ENCODE measurements around the gene FDX2. TPM values are rescaled to one million over a fixed set of nuclear protein-coding genes. Genes with fewer than 3 reads are reported as not detected.

Gene FDX2
- total RNA-seq, 1 experiment from 2014 or later, result 25.5 TPM

DNA sequence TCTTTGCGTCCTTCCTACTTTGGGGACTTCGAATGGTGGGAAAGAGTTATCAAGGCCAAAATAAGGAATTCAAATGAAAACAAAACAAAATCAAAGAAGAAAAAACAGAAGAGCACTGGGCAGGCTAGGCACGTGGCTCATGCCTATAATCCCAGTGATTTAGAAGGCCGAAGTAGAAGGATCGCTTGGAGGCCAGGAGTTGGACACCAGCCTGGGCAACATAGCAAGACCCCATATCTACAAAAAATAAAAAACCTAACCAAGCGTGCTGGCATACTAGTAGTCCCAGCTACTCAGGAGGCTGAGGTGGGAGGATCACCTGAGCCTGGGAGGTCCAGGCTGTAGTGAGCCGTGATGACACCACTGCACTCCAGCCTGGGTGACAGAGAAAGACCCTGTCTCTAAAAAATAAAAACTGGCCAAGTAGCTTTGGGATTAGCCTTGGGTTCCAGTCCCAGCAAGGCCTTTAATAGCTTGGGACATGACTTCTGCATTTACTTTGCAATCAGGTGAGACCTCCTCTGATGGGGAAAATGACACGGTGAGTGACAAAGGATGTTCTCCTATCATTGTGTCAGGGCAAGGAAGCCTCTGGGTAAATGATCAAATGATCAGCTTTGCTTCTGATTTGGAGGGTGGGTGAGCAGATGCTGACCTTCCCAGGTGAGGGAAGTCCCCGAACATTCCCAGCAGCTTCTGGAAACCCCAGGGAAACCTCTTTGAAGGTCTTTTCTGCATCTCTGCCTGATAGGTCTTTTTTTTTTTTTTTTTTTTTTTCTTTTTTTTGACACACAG lies 37.8 kb downstream of the FDX2 start:
- Histone ChIP-seq H3K9me3 (ENCODE audit: control insufficient read depth, insufficient read depth, low read depth, low read length) (no peaks in the 10 kb centered on the region), H3K36me3 (ENCODE audit: control insufficient read depth, insufficient read depth, low read length) (peaks cover 2% of the 10 kb centered on the region; the same call in 1 of the 2 replicates), H3K4me1 (ENCODE audit: control insufficient read depth, insufficient read depth, low read length) (0 out of 2 replicates have a peak, but pooled peaks cover 1% of the 10 kb centered on the region), H3K4me3 (ENCODE audit: low read depth in 2 of 2, low read length in 2 of 2) (no peak overlapping the region), H3K27me3 (ENCODE audit: control insufficient read depth, insufficient read depth, low read length) (no peaks in the 10 kb centered on the region), H3K27ac (ENCODE audit: low read length) (no peak overlapping the region)
- ChIA-PET POLR2A (no interaction called here), CTCF (no interaction called here)
- in situ Hi-C loops (cut with HindIII; ENCODE audit: low pct_unique_long_range_greater_than_20kb, low sequenced_read_pairs), result no loop called here
- TSS peak; percentile 59 for BruUV-seq (replicated peaks)
- no peak; the same call in 1 of the 2 replicates for ATAC-seq
- TF ChIP-seq, protein P1, sequence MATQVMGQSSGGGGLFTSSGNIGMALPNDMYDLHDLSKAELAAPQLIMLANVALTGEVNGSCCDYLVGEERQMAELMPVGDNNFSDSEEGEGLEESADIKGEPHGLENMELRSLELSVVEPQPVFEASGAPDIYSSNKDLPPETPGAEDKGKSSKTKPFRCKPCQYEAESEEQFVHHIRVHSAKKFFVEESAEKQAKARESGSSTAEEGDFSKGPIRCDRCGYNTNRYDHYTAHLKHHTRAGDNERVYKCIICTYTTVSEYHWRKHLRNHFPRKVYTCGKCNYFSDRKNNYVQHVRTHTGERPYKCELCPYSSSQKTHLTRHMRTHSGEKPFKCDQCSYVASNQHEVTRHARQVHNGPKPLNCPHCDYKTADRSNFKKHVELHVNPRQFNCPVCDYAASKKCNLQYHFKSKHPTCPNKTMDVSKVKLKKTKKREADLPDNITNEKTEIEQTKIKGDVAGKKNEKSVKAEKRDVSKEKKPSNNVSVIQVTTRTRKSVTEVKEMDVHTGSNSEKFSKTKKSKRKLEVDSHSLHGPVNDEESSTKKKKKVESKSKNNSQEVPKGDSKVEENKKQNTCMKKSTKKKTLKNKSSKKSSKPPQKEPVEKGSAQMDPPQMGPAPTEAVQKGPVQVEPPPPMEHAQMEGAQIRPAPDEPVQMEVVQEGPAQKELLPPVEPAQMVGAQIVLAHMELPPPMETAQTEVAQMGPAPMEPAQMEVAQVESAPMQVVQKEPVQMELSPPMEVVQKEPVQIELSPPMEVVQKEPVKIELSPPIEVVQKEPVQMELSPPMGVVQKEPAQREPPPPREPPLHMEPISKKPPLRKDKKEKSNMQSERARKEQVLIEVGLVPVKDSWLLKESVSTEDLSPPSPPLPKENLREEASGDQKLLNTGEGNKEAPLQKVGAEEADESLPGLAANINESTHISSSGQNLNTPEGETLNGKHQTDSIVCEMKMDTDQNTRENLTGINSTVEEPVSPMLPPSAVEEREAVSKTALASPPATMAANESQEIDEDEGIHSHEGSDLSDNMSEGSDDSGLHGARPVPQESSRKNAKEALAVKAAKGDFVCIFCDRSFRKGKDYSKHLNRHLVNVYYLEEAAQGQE (IDR thresholded peaks at IDR 0.05; ENCODE audit: insufficient read depth in 1 of 2, low read depth in 2 of 2, low read length in 1 of 2), result no peak
- TF ChIP-seq, protein P2, sequence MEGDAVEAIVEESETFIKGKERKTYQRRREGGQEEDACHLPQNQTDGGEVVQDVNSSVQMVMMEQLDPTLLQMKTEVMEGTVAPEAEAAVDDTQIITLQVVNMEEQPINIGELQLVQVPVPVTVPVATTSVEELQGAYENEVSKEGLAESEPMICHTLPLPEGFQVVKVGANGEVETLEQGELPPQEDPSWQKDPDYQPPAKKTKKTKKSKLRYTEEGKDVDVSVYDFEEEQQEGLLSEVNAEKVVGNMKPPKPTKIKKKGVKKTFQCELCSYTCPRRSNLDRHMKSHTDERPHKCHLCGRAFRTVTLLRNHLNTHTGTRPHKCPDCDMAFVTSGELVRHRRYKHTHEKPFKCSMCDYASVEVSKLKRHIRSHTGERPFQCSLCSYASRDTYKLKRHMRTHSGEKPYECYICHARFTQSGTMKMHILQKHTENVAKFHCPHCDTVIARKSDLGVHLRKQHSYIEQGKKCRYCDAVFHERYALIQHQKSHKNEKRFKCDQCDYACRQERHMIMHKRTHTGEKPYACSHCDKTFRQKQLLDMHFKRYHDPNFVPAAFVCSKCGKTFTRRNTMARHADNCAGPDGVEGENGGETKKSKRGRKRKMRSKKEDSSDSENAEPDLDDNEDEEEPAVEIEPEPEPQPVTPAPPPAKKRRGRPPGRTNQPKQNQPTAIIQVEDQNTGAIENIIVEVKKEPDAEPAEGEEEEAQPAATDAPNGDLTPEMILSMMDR (IDR thresholded peaks at IDR 0.05), result no peak
- no peak for TF ChIP-seq TCF7L2 (IDR thresholded peaks at IDR 0.05; ENCODE audit: low read depth, low read length)
- TF ChIP-seq SIN3A (IDR thresholded peaks at IDR 0.05; ENCODE audit: borderline replicate concordance, insufficient read depth, low read depth, low read length), result no peak
- no peak for DNase-seq (ENCODE audit: low read depth, low spot score)
- intact Hi-C loops (cut with micrococcal nuclease; ENCODE audit: unreplicated experiment), result no loop called here

DNA sequence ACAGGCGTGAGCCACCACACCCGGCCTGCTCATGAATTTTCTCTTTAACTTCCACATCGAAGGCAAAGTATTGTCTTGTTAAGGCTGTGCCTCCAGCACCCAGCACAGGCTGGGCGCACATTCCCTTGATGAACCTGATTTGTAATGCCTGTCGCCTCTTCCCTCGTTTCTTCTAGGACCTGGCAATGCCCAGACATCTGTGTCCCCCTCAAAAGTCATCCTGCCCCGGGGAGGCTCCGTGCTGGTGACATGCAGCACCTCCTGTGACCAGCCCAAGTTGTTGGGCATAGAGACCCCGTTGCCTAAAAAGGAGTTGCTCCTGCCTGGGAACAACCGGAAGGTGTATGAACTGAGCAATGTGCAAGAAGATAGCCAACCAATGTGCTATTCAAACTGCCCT lies 41.2 kb downstream of the FDX2 start:
- Histone ChIP-seq H3K27ac (ENCODE audit: low read length) (no peak overlapping the region), H3K27me3 (ENCODE audit: control insufficient read depth, insufficient read depth, low read length) (no peaks in the 10 kb centered on the region), H3K4me3 (ENCODE audit: low read depth in 2 of 2, low read length in 2 of 2) (no peak overlapping the region), H3K36me3 (ENCODE audit: control insufficient read depth, insufficient read depth, low read length) (no peaks in the 10 kb centered on the region; the same call in 1 of the 2 replicates), H3K9me3 (ENCODE audit: control insufficient read depth, insufficient read depth, low read depth, low read length) (no peaks in the 10 kb centered on the region), H3K4me1 (ENCODE audit: control insufficient read depth, insufficient read depth, low read length) (peaks cover 4% of the 10 kb centered on the region)
- ChIA-PET CTCF (no interaction called here), POLR2A (no interaction called here)
- DNase-seq (ENCODE audit: low read depth, low spot score), result no peak
- no peak for ATAC-seq
- no TSS peak for BruUV-seq (replicated peaks)
- in situ Hi-C loops (cut with HindIII; ENCODE audit: low pct_unique_long_range_greater_than_20kb, low sequenced_read_pairs), result no loop called here
- TF ChIP-seq SIN3A (IDR thresholded peaks at IDR 0.05; ENCODE audit: borderline replicate concordance, insufficient read depth, low read depth, low read length) (no peak), TCF7L2 (IDR thresholded peaks at IDR 0.05; ENCODE audit: low read depth, low read length) (no peak), POLR2AphosphoS5 (IDR thresholded peaks at IDR 0.05; ENCODE audit: low read depth, low read length) (no peak)
- TF ChIP-seq, protein P2 (IDR thresholded peaks at IDR 0.05), result no peak
- TF ChIP-seq, protein P1 (IDR thresholded peaks at IDR 0.05; ENCODE audit: insufficient read depth in 1 of 2, low read depth in 2 of 2, low read length in 1 of 2), result no peak
- intact Hi-C loops (cut with micrococcal nuclease; ENCODE audit: unreplicated experiment), result loop anchor here (5.0 kb wide), 1 partner anchor 113 kb away; no protein-coding TSS in a partner anchor

Data from Panc1 (cell line).